Gastrocnemius medialis (tissue), 4 donors: Measurements from ENCODE around the gene RING1. TPM values are rescaled to one million over a fixed set of nuclear protein-coding genes. Genes with fewer than 3 reads are reported as not detected.
A peak's percentile ranks its signal among the peaks of the same experiment; 100 is the strongest.

Experiments used
- ATAC-seq, 2 donors: fragments of 150-250 bp; one replicate each; pipeline ENCODE4 v1.9.1; 2016
- DNase-seq, 2 donors: peaks; one replicate each; pipeline ENCODE4 v3.0.0-alpha.2; 2019
- H3K27ac ChIP-seq, 4 donors: fragments of 200-600 bp; sonication (generic); 1 replicate in 1 of 4; 2 replicates in 3 of 4; pipeline ENCODE4 v1.5.1; 2016 to 2018; ENCODE audit warnings: mild to moderate bottlenecking in 2 of 4, moderate library complexity in 1 of 4
- H3K27me3 ChIP-seq, 3 donors: fragments of 200-600 bp; sonication (generic) in 2 of 3; 1 replicate in 1 of 3; 2 replicates in 2 of 3; pipeline versions ENCODE4 v1.5.1 to v1.6.0; 2016 to 2019; ENCODE audit warnings: mild to moderate bottlenecking in 1 of 3, moderate library complexity in 1 of 3
- H3K36me3 ChIP-seq, 2 donors: fragments of 200-600 bp; sonication (generic) in 1 of 2; one replicate each; pipeline ENCODE4 v1.5.1; 2017 to 2018
- H3K4me1 ChIP-seq, 2 donors: fragments of 200-600 bp; sonication (generic) in 1 of 2; one replicate each; pipeline ENCODE4 v1.5.1; 2016 to 2017; ENCODE audit warnings: mild to moderate bottlenecking in 2 of 2
- H3K4me3 ChIP-seq, 4 donors: fragments of 200-600 bp; sonication (generic) in 3 of 4; 1 replicate in 1 of 4; 2 replicates in 3 of 4; pipeline ENCODE4 v1.5.1; 2016 to 2019; ENCODE audit warnings: mild to moderate bottlenecking in 2 of 4
- H3K9me3 ChIP-seq, 3 donors: fragments of 200-600 bp; sonication (generic) in 2 of 3; 1 replicate in 1 of 3; 2 replicates in 2 of 3; pipeline ENCODE4 v1.5.1; 2016 to 2019
- CTCF ChIP-seq, 5 experiments: fragments of 450-650 bp in 3 of 5; fragments of 200-600 bp in 2 of 5; sonication (generic) in 2 of 5; IDR thresholded peaks in 4 of 5; conservative IDR thresholded peaks in 1 of 5; 1 replicate in 4 of 5; 2 replicates in 1 of 5; pipeline ENCODE4 v1.5.1; 2016 to 2019; ENCODE audit warnings: antibody characterized with exemption in 5 of 5, mild to moderate bottlenecking in 3 of 5, moderate library complexity in 3 of 5
- POLR2A ChIP-seq, 2 donors: fragments of 450-650 bp; IDR thresholded peaks; one replicate each; pipeline ENCODE4 v1.6.1; 2017; ENCODE audit warnings: antibody characterized with exemption in 2 of 2, mild to moderate bottlenecking in 2 of 2, moderate library complexity in 2 of 2
- in situ Hi-C, 4 donors: fragments of 200-750 bp; cut with MboI; loops; one replicate each; pipeline versions ENCODE4 v1.15.0 to v1.8.0; 2017; ENCODE audit warnings: low sequenced_read_pairs in 4 of 4
- intact Hi-C: fragments of 100-400 bp; cut with DNase I; formaldehyde crosslinking; loops from one replicate; pipeline ENCODE4 v1.15.1; 2023; ENCODE audit warnings: low total_unique reads
- total RNA-seq, 4 donors: library from RNA; depleted of rRNA; stranded (reverse); fragments of >200 nt; gene quantifications; one replicate each; pipeline versions ENCODE4 v1.1.0 to v1.2.3, GENCODE V29; 2016

Gene RING1
- total RNA-seq, 4 donors from 2014 or later: 7.4 to 16.3 (median 12.1) TPM

GRCh38 chr6:33171880-33172687, 36.2 kb upstream of the RING1 start:
- Histone ChIP-seq H3K4me1 (no peaks in the 10 kb centered on the region), H3K4me3 (no peak overlapping the region), H3K27ac (no peak overlapping the region), H3K36me3 (no peaks in the 10 kb centered on the region), H3K9me3 (no peaks in the 10 kb centered on the region), H3K27me3 (no peaks in the 10 kb centered on the region)
- no peak for DNase-seq
- in situ Hi-C loops (no loop called here), intact Hi-C loops (no loop called here)
- no peak for ATAC-seq
- TF ChIP-seq POLR2A (IDR thresholded peaks at IDR 0.05) (no peak), CTCF (IDR thresholded peaks at IDR 0.05 in 4 of 5, conservative IDR thresholded peaks at IDR 0.05 in 1 of 5) (no peak)

- ATAC-seq (no peak), DNase-seq (no peak)
- Histone ChIP-seq H3K4me1 (no peaks in the 10 kb centered on the region), H3K36me3 (no peaks in the 10 kb centered on the region), H3K27me3 (no peaks in the 10 kb centered on the region), H3K4me3 (no peak overlapping the region), H3K9me3 (no peaks in the 10 kb centered on the region), H3K27ac (no peak overlapping the region)
- intact Hi-C loops: no loop called here
- in situ Hi-C loops: no loop called here
- TF ChIP-seq POLR2A (IDR thresholded peaks at IDR 0.05) (no peak), CTCF (IDR thresholded peaks at IDR 0.05 in 4 of 5, conservative IDR thresholded peaks at IDR 0.05 in 1 of 5) (peak in 2 of 5 experiments; percentile 31 to 44)
Measured at GRCh38 chr6:33172688-33173534, 35.4 kb upstream of the RING1 start.

- ATAC-seq: no peak
- no peak for TF ChIP-seq POLR2A (IDR thresholded peaks at IDR 0.05)
- no peak for TF ChIP-seq CTCF (IDR thresholded peaks at IDR 0.05 in 4 of 5, conservative IDR thresholded peaks at IDR 0.05 in 1 of 5)
- no peak overlapping the region for H3K27ac ChIP-seq
- no peak overlapping the region for H3K4me3 ChIP-seq
- no peaks in the 10 kb centered on the region for H3K9me3 ChIP-seq
- H3K4me1 ChIP-seq: no peaks in the 10 kb centered on the region
- no peaks in the 10 kb centered on the region for H3K27me3 ChIP-seq
- in situ Hi-C loops: no loop called here
- DNase-seq: no peak
- no peaks in the 10 kb centered on the region for H3K36me3 ChIP-seq
- intact Hi-C loops: no loop called here
Measured at GRCh38 chr6:33173535-33174180, 34.6 kb upstream of the RING1 start.

GRCh38 chr6:33174784-33175183, 33.5 kb upstream of the RING1 start:
- intact Hi-C loops (no loop called here), in situ Hi-C loops (no loop called here)
- no peak for ATAC-seq
- Histone ChIP-seq H3K4me1 (no peaks in the 10 kb centered on the region), H3K27me3 (no peaks in the 10 kb centered on the region), H3K4me3 (no peak overlapping the region), H3K36me3 (no peaks in the 10 kb centered on the region), H3K9me3 (no peaks in the 10 kb centered on the region), H3K27ac (no peak overlapping the region)
- DNase-seq: no peak
- TF ChIP-seq POLR2A (IDR thresholded peaks at IDR 0.05) (no peak), CTCF (IDR thresholded peaks at IDR 0.05 in 4 of 5, conservative IDR thresholded peaks at IDR 0.05 in 1 of 5) (no peak)
